K562 (cell line): Measurements from ENCODE around the gene GCH1. TPM values are rescaled to one million over a fixed set of nuclear protein-coding genes. Genes with fewer than 3 reads are reported as not detected.

ENCODE experiments used
- ARHGAP35 ChIP-seq: fragments of 450-650 bp; IDR thresholded peaks from 2 replicates; pipeline ENCODE4 v1.6.1; 2018; ENCODE audit not compliant: partially characterized antibody
- CC2D1A ChIP-seq: fragments of 450-650 bp; IDR thresholded peaks from 2 replicates; pipeline ENCODE4 v1.6.1; 2017; ENCODE audit warnings: mild to moderate bottlenecking
- GABPB1 ChIP-seq: sonication (generic); formaldehyde crosslinking; IDR thresholded peaks from 2 replicates; pipeline ENCODE4 v1.8.0; 2022; ENCODE audit warnings: mild to moderate bottlenecking, missing genetic modification reagents
- HLTF ChIP-seq: fragments of 450-650 bp; IDR thresholded peaks from 2 replicates; pipeline ENCODE4 v1.6.1; 2016
- IRF9 ChIP-seq: fragments of 450-650 bp; IDR thresholded peaks from 2 replicates; pipeline ENCODE4 v1.6.1; 2016; ENCODE audit warnings: missing biosample characterization, missing genetic modification characterization
- L3MBTL2 ChIP-seq: fragments of 450-650 bp; IDR thresholded peaks from 2 replicates; pipeline ENCODE4 v1.6.1; 2016; ENCODE audit warnings: mild to moderate bottlenecking, moderate library complexity
- MAZ ChIP-seq, 2 experiments: fragments of 450-650 bp in 1 of 2; sonication (generic) in 1 of 2; formaldehyde crosslinking; IDR thresholded peaks in 1 of 2; conservative IDR thresholded peaks in 1 of 2; 2 replicates each; pipeline versions ENCODE4 v1.4.0 to v1.5.0; 2020; ENCODE audit warnings: mild to moderate bottlenecking in 1 of 2, missing genetic modification reagents in 1 of 2
- PYGO2 ChIP-seq: fragments of 450-650 bp; IDR thresholded peaks from 2 replicates; pipeline ENCODE4 v1.6.1; 2016; ENCODE audit warnings: mild to moderate bottlenecking, missing genetic modification characterization, moderate library complexity, missing compliant biosample characterization
- TFAM ChIP-seq: fragments of 250-450 bp; sonication (Bioruptor Pico); conservative IDR thresholded peaks from 2 replicates; pipeline ENCODE4 v1.5.0; 2021; ENCODE audit warnings: mild to moderate bottlenecking, moderate library complexity
- ZBTB11 ChIP-seq, 3 experiments: fragments of 200-800 bp in 1 of 3; fragments of 250-450 bp in 1 of 3; fragments of 450-650 bp in 1 of 3; sonication (Bioruptor Pico) in 1 of 3; sonication (Bioruptor generic) in 1 of 3; formaldehyde crosslinking in 1 of 3; IDR thresholded peaks; 2 replicates each; pipeline versions ENCODE4 v1.6.1 to v1.8.0; 2016 to 2022; ENCODE audit warnings: mild to moderate bottlenecking in 2 of 3, missing genetic modification characterization in 2 of 3, missing compliant biosample characterization in 1 of 3, moderate library complexity in 1 of 3
- ZBTB9 ChIP-seq: fragments of 450-650 bp; formaldehyde crosslinking; IDR thresholded peaks from 2 replicates; pipeline ENCODE4 v1.4.0; 2020; ENCODE audit warnings: mild to moderate bottlenecking, moderate library complexity
- ZNF3 ChIP-seq: fragments of 250-450 bp; sonication (Bioruptor Pico); IDR thresholded peaks from 2 replicates; pipeline ENCODE4 v1.5.0; 2021; ENCODE audit warnings: mild to moderate bottlenecking, moderate library complexity
- polyA plus RNA-seq, 8 experiments: library from polyadenylated mRNA; depleted of rRNA in 4 of 8; stranded (reverse) in 5 of 8; unstranded in 3 of 8; fragments of >200 nt; fragmentation: Nextera tagmentation in 2 of 8; fragmentation: Illumina TruSeq in 1 of 8; extraction: Ambion mirVana in 2 of 8; extraction: Trizol in 1 of 8; gene quantifications; 2 replicates each; pipeline versions ENCODE4 v1.2.1 to v1.2.3, GENCODE V29; 2011 to 2014; ENCODE audit warnings: inconsistent platforms in 1 of 8, missing spikeins in 1 of 8
- total RNA-seq, 7 experiments: library from RNA; depleted of rRNA in 6 of 7; stranded (reverse); fragments of >200 nt in 6 of 7; fragmentation: Illumina TruSeq in 2 of 7; extraction: Trizol in 2 of 7; gene quantifications; 2 replicates each; pipeline versions ENCODE4 v1.2.1 to v1.2.3, GENCODE V29; 2011 to 2021; ENCODE audit warnings: low replicate concordance in 1 of 7

GCH1 gene
- total and polyA plus RNA-seq, 9 of the 15 experiments (the other 6 are each of a cell fraction or from before 2014, with no cell fraction given) = 3.9 to 13.1 (median 6.5) TPM

- TF ChIP-seq IRF9 (tag) (no peak), MAZ (CRISPR knock-in tag; conservative IDR thresholded peaks at IDR 0.05 in 1 of 2, IDR thresholded peaks at IDR 0.05 in 1 of 2) (peak in 1 of 2 experiments; percentile 34; a peak in 1 of 4 replicates), L3MBTL2 (0 out of 2 replicates have a peak, but pooled peaks have one; percentile 13), PYGO2 (no peak), TFAM (CRISPR knock-in tag) (no peak), CC2D1A (no peak), ZBTB9 (no peak), GABPB1 (CRISPR knock-in tag) (no peak), ARHGAP35 (no peak), ZNF3 (CRISPR knock-in tag) (no peak), ZBTB11 (CRISPR knock-in tag; IDR thresholded peaks at IDR 0.05) (peak in 1 of 3 experiments; percentile 22; a peak in 1 of 6 replicates), HLTF (no peak)
Observed at GRCh38 chr14:54901380-54902142, 1.1 kb downstream of the GCH1 start (continued).
